Measurements from ENCODE around the gene DNAJC27.

GRCh38 chr2:24943427-24944053 lies 28.2 kb downstream of the DNAJC27 start:
- no peak for TF ChIP-seq CTCF (IDR thresholded peaks at IDR 0.05)
- no peak for TF ChIP-seq ZFX (IDR thresholded peaks at IDR 0.05; ENCODE audit: borderline replicate concordance)

Measured in 22Rv1 (cell line).